ENCODE results near the gene ADA.

Gene ADA

DNA sequence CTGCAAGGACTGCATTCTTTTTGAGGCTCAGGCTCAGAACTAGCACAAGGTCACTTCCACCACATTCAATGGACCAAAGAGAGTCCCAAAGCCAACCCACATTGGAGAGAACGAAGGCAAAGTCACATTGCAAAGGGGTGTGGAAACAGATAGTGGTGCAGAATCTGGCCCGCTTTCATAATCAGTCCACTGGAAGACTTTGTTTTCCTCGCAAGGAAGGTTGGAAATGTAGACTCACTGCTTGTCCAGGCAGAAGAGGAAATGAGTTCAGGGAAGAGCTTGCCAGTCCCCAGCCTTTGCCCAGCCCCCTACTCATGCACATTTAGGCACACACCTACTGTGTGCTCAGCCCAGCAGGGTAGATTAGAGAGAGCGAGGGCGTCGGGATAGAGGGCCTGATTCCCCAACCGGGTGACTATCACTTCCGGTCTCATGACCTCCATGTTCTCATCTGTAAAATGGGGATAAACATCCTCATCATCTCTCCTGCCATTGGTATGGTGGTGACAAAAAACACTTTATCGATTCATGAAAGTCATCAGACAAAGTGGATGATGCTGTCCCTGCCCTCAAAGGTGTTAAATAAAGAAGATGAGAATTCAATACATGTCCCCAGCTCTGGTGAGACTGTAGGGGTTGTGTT is 39.4 kb upstream of the ADA start:
- Mint-ChIP-seq H3K4me3 (no peak overlapping the region), H3K27ac (no peak overlapping the region), H3K4me1 (no peaks in the 10 kb centered on the region), H3K27me3 (ENCODE audit: low read depth, poor library complexity) (peaks cover 13% of the 10 kb centered on the region), H3K36me3 (ENCODE audit: low read depth) (no peaks in the 10 kb centered on the region), H3K9me3 (peaks cover 8% of the 10 kb centered on the region)
- no peak for DNase-seq
- TF ChIP-seq, protein P1, sequence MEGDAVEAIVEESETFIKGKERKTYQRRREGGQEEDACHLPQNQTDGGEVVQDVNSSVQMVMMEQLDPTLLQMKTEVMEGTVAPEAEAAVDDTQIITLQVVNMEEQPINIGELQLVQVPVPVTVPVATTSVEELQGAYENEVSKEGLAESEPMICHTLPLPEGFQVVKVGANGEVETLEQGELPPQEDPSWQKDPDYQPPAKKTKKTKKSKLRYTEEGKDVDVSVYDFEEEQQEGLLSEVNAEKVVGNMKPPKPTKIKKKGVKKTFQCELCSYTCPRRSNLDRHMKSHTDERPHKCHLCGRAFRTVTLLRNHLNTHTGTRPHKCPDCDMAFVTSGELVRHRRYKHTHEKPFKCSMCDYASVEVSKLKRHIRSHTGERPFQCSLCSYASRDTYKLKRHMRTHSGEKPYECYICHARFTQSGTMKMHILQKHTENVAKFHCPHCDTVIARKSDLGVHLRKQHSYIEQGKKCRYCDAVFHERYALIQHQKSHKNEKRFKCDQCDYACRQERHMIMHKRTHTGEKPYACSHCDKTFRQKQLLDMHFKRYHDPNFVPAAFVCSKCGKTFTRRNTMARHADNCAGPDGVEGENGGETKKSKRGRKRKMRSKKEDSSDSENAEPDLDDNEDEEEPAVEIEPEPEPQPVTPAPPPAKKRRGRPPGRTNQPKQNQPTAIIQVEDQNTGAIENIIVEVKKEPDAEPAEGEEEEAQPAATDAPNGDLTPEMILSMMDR (IDR thresholded peaks at IDR 0.05), result no peak

DNA sequence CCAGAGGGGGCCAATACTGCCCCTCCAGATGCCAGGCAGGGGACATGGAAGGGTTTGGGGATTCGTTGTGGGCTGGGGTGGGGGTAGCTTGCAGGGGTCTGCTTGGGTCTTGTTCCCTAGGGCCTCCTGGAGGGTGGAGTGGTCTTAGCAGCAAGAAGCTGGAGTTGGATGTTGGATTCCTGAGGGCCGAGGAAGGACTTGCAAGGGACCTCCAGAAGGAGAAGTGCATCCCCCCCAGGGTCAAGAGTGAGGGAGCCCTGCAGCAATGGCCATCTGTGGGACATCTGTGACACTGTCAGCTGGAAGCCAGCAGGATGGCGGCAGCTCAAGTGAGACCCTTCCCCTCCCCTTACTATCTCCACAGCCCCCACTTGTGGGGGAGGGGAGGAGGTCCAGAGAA is 38.3 kb upstream of the ADA start:
- Mint-ChIP-seq H3K27ac (no peak overlapping the region), H3K4me1 (no peaks in the 10 kb centered on the region), H3K9me3 (peaks cover 8% of the 10 kb centered on the region), H3K36me3 (ENCODE audit: low read depth) (no peaks in the 10 kb centered on the region), H3K27me3 (ENCODE audit: low read depth, poor library complexity) (peaks cover 18% of the 10 kb centered on the region), H3K4me3 (no peak overlapping the region)
- TF ChIP-seq, protein P1 (IDR thresholded peaks at IDR 0.05), result no peak
- DNase-seq, result no peak

DNA sequence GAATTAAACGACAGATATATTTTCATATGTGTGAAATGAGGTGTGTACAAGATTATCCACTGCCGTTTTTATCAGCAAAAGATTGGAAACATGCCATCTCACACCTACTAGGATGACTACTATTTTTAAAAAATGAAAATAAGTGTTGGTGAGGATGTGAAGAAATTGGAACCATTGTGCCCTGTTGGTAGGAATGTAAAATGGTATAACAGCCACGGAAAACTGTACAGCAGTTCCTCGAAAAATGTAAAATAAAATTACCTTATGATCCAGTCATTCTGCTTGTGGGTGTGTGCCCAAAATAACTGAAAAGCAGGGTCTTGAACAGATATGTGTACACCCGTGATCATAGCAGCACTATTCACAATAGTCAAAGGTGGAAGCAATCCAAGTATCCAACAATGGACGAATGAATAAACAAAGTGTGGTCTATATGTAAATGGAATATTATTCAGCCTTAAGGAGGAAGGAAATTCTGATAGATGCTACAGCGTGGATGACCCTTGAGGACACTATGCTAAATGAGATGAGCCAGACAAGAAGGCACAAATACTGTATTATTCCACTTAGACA is 36.6 kb upstream of the ADA start:
- Mint-ChIP-seq H3K36me3 (ENCODE audit: low read depth) (no peaks in the 10 kb centered on the region), H3K4me1 (no peaks in the 10 kb centered on the region), H3K27ac (no peak overlapping the region), H3K9me3 (peaks cover 8% of the 10 kb centered on the region), H3K27me3 (ENCODE audit: low read depth, poor library complexity) (peaks cover 19% of the 10 kb centered on the region), H3K4me3 (no peak overlapping the region)
- DNase-seq, result no peak
- TF ChIP-seq, protein P1 (IDR thresholded peaks at IDR 0.05), result no peak

DNA sequence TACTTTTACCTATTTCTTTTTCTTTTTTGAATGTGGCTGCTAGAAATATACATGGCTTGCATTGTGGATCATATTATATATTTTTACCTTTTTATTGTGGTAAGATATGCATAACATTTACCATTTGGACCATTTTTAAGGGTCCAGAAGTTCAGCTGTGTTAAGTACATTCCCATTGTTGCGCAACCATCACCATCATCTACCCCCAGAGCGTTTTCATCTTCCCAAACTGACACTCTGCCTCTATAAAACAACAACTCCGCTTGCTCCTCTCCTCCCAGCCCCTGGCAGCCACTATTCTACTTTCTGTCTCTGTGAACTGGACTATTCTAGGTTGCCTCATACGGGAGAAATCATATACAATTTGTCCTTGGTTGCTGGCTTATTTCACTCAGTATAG is 35.4 kb upstream of the ADA start:
- DNase-seq, result no peak
- no peaks in the 10 kb centered on the region for H3K4me1 Mint-ChIP-seq
- H3K36me3 Mint-ChIP-seq (ENCODE audit: low read depth), result no peaks in the 10 kb centered on the region
- H3K27me3 Mint-ChIP-seq (ENCODE audit: low read depth, poor library complexity), result peaks cover 24% of the 10 kb centered on the region
- H3K27ac Mint-ChIP-seq, result no peak overlapping the region
- H3K9me3 Mint-ChIP-seq, result peaks cover 8% of the 10 kb centered on the region
- no peak overlapping the region for H3K4me3 Mint-ChIP-seq
- TF ChIP-seq, protein P1 (IDR thresholded peaks at IDR 0.05), result no peak

DNA sequence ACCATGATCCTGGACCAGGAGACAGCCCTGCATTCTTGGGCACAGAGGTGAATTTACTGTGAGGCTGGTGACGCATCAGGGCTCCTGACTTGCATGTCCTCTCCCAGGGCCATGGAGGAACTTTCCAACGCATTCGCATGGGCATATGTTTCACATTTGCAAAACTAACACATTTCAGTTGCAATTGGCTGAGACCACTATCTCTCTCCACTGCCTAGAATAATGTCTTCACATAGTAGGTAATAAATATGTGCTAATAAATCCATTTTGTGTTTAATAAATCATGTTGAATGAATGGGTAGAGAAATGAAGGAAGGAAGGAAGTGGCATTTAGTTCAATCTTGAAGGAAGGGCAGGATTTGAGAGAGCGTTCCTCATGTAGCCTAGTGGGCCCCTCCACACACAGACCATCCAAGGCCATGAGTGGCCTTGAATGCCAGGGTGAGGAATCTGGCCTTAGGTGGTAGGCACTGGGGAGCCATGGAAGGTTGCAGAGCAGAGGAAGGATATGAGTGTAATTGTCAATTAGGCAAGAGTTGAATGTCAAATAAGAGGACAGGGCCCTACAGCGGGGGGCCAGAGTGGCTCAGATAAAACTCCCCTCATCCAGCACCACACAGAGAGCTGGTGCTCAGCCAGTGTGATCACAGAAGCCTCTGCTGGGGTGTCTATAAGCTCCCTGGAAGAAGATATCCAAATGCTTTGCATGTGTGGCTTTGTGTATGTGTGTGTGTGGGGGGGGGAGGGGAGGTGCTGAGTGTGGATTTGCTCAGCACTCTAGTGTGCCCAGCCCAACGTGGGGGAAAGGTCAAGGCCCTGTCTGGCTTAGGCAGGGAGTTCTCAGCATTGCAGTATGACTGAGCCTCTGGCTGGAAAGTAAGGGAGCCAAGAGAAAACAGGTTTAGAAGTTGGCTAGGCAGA is 32.8 kb upstream of the ADA start:
- no peak overlapping the region for H3K4me3 Mint-ChIP-seq

More for the DNA sequence above, 32.8 kb upstream of the ADA start:
- H3K36me3 Mint-ChIP-seq (ENCODE audit: low read depth), result no peaks in the 10 kb centered on the region
- H3K27ac Mint-ChIP-seq, result no peak overlapping the region
- DNase-seq, result no peak
- H3K9me3 Mint-ChIP-seq, result peaks cover 4% of the 10 kb centered on the region
- H3K4me1 Mint-ChIP-seq, result no peaks in the 10 kb centered on the region
- H3K27me3 Mint-ChIP-seq (ENCODE audit: low read depth, poor library complexity), result peaks cover 26% of the 10 kb centered on the region
- TF ChIP-seq, protein P1 (IDR thresholded peaks at IDR 0.05), result no peak

Measured in nephron progenitor cell (in vitro differentiated cells).